ENCODE data around the gene ZNF664.

ZNF664 gene

DNA sequence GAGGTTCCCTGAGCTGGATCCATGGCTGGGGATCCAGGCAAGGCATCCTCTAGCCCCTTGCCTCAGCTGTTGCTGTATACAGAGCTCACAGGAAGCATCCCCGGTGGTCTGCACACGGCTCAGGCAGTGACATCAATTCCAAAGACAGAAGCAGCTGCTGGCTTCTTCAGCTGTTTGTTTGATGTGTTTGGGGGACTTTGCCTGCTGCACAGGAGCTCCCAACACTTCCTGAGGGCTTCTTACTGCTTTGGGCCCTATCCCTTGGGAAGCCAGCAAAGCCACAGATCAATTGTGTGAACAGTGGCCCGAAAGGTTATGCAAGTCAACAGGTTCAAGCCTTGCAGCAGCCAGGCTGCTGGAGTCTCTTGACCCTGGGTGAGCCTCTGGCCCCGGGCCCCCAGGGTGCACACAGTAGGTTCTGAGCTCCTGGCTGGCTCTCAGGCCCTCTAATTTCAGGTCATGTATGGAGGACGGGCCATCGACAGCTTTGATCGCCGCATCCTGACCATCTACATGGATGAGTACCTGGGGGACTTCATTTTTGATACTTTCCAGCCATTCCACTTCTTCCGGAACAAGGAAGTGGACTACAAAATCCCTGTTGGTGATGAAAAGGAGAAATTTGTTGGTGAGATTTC is 43.0 kb upstream of the ZNF664 start:
- DNase-seq, result no peak
- Histone ChIP-seq H3K4me3 (no peak overlapping the region), H3K4me1 (no peaks in the 10 kb centered on the region), H3K27me3 (no peaks in the 10 kb centered on the region), H3K9me3 (peaks cover 0 to 8% (median 0%) of the 10 kb centered on the region in 3 donors), H3K27ac (no peak overlapping the region), H3K36me3 (peaks cover 4 to 10% (median 9%) of the 10 kb centered on the region in 3 donors)
- intact Hi-C loops (cut with DNase I; ENCODE audit: low total_unique reads), result no loop called here
- no peak for TF ChIP-seq CTCF (IDR thresholded peaks at IDR 0.05)

GRCh38 chr12:123931686-123932321 is 41.2 kb upstream of the ZNF664 start:
- peaks cover 19 to 26% (median 25%) of the 10 kb centered on the region in 3 donors for H3K36me3 ChIP-seq
- H3K27ac ChIP-seq, result no peak overlapping the region
- intact Hi-C loops (cut with DNase I; ENCODE audit: low total_unique reads), result loop anchor here (1.0 kb wide), 1 partner anchor 14 kb away; no protein-coding TSS in a partner anchor
- H3K9me3 ChIP-seq, result peaks cover 0 to 8% (median 0%) of the 10 kb centered on the region in 3 donors
- no peaks in the 10 kb centered on the region for H3K4me1 ChIP-seq
- no peak for TF ChIP-seq CTCF (IDR thresholded peaks at IDR 0.05)
- DNase-seq, result no peak
- H3K4me3 ChIP-seq, result no peak overlapping the region
- H3K27me3 ChIP-seq, result no peaks in the 10 kb centered on the region

DNA sequence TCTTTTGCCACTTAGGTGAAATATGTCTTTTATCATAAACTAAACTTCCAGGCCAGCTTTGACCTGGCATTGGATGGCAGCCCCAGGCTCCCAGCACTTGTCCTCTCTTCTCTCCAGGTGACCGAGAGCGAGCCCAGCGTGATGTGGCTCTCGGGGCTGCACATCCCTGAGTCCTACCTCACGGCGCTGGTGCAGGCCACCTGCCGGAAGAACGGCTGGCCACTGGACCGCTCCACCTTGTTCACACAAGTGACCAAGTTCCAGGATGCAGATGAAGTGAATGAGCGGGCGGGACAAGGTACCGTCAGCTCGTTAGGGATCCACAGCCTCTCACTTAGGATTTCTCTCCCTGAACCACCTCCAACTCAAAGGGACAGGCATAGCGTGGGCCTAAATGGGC is 39.8 kb upstream of the ZNF664 start:
- Histone ChIP-seq H3K4me3 (no peak overlapping the region), H3K27me3 (no peaks in the 10 kb centered on the region), H3K4me1 (no peaks in the 10 kb centered on the region), H3K27ac (no peak overlapping the region), H3K9me3 (peaks cover 0 to 8% (median 0%) of the 10 kb centered on the region in 3 donors), H3K36me3 (peaks cover 29 to 40% (median 37%) of the 10 kb centered on the region in 3 donors)
- DNase-seq, result no peak
- intact Hi-C loops (cut with DNase I; ENCODE audit: low total_unique reads), result no loop called here
- no peak for TF ChIP-seq CTCF (IDR thresholded peaks at IDR 0.05)

DNA sequence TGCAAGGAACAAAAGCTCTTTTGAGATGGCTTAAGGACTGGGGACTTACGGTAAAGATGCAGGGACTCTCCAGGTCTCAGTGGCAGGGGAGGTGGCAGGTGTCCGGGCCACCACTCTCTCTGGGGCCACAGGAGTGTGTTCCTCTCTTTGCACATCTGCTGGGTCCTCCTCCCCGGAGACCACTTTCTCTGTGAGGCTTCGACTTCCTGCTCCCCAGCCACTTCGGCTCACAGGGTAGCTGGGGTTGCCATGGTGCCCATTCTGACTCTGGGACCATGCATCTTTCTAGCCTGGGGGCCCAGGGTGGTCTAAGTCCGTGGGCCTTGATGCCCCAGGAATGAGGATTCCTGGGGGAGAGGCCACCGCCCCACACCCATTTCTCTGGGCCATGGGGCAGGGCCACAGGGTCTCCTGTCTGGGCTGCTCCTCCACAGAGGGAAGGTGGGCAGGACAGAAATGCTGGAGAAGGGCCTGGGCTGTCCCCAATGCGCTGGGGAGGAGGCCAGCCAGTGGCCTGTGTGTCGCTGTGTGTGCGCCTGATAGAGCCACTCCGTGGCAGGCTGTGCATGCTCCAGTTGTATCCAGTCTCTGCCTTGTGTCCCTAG is 38.9 kb upstream of the ZNF664 start:
- TF ChIP-seq CTCF (IDR thresholded peaks at IDR 0.05), result no peak
- intact Hi-C loops (cut with DNase I; ENCODE audit: low total_unique reads), result no loop called here
- peaks cover 0 to 8% (median 0%) of the 10 kb centered on the region in 3 donors for H3K9me3 ChIP-seq
- peaks cover 31 to 46% (median 40%) of the 10 kb centered on the region in 3 donors for H3K36me3 ChIP-seq
- H3K27ac ChIP-seq, result no peak overlapping the region
- DNase-seq, result no peak
- no peaks in the 10 kb centered on the region for H3K27me3 ChIP-seq
- no peak overlapping the region for H3K4me3 ChIP-seq
- no peaks in the 10 kb centered on the region for H3K4me1 ChIP-seq

DNA sequence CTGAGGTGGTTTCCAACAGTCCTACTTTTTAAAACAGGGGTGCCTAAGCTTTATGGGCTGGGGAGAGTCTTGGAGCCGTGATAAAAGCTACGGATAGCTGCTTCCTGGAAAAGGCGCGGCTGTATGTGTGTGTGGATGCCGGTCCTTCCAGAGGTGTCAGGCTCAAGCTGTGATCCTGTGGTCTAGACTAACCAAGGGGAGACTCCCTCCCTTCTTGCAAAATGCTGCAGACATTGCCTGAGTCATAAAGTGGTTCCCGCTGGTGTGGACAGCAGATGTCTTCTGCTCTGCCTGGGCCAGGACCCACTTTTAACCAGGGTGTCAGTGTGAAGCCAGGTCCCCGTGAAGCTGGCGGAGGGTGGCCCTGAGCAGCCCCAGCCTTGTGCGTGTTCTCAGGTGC is 38.2 kb upstream of the ZNF664 start:
- H3K4me1 ChIP-seq, result no peaks in the 10 kb centered on the region
- no peak overlapping the region for H3K4me3 ChIP-seq
- no peak overlapping the region for H3K27ac ChIP-seq
- no peak for TF ChIP-seq CTCF (IDR thresholded peaks at IDR 0.05)
- intact Hi-C loops (cut with DNase I; ENCODE audit: low total_unique reads), result no loop called here
- peaks cover 0 to 3% (median 0%) of the 10 kb centered on the region in 3 donors for H3K9me3 ChIP-seq
- DNase-seq, result no peak
- H3K27me3 ChIP-seq, result no peaks in the 10 kb centered on the region
- peaks cover 38 to 53% (median 47%) of the 10 kb centered on the region in 3 donors for H3K36me3 ChIP-seq

All from tibial artery (tissue), 4 donors.